GM12878 (cell line): ENCODE data around the gene GPR146. TPM values are rescaled to one million over a fixed set of nuclear protein-coding genes. Genes with fewer than 3 reads are reported as not detected.
A peak's percentile ranks its signal among the peaks of the same experiment; 100 is the strongest.

Experiments used
- EZH2 ChIP-seq: IDR thresholded peaks from 2 replicates; pipeline ENCODE4 v1.6.1; 2012; ENCODE audit warnings: low read depth, mild to moderate bottlenecking, control low read depth, inconsistent platforms, low read length, borderline replicate concordance; ENCODE audit not compliant: control insufficient read depth
- LARP7 ChIP-seq: fragments of 450-650 bp; IDR thresholded peaks from 2 replicates; pipeline ENCODE4 v1.6.1; 2017; ENCODE audit warnings: mild to moderate bottlenecking
- MYB ChIP-seq: fragments of 150-350 bp; IDR thresholded peaks from 2 replicates; pipeline ENCODE4 v1.6.1; 2014; ENCODE audit warnings: mild to moderate bottlenecking, low read depth, low read length, borderline replicate concordance
- MYC ChIP-seq: IDR thresholded peaks from 2 replicates; pipeline ENCODE4 v1.6.1; 2011; ENCODE audit warnings: mild to moderate bottlenecking, low read length, moderate library complexity, inconsistent platforms; ENCODE audit not compliant: insufficient read depth, insufficient replicate concordance, insufficient read length, severe bottlenecking
- NBN ChIP-seq: fragments of 450-650 bp; IDR thresholded peaks from 2 replicates; pipeline ENCODE4 v1.6.1; 2016
- NFIC ChIP-seq: IDR thresholded peaks from 2 replicates; pipeline ENCODE4 v1.6.1; 2012; ENCODE audit warnings: low read depth, mild to moderate bottlenecking, inconsistent platforms, low read length, moderate library complexity
- NFYA ChIP-seq: IDR thresholded peaks from 2 replicates; pipeline ENCODE4 v1.6.1; 2011; ENCODE audit warnings: low read depth, mild to moderate bottlenecking, low read length, improper control_type of control experiment, borderline replicate concordance
- PML ChIP-seq: IDR thresholded peaks from 2 replicates; pipeline ENCODE4 v1.6.1; 2012; ENCODE audit warnings: low read length, inconsistent platforms
- RBBP5 ChIP-seq: fragments of 200-600 bp; sonication (generic); conservative IDR thresholded peaks from 2 replicates; pipeline ENCODE4 v1.6.1; 2016
- RFX5 ChIP-seq: IDR thresholded peaks from 2 replicates; pipeline ENCODE4 v1.6.1; 2011; ENCODE audit warnings: low read depth, low read length, improper control_type of control experiment
- SMAD1 ChIP-seq: fragments of 450-650 bp; IDR thresholded peaks from 2 replicates; pipeline ENCODE4 v1.6.1; 2018; ENCODE audit warnings: mild to moderate bottlenecking, low read depth; ENCODE audit not compliant: partially characterized antibody
- SMARCA5 ChIP-seq: fragments of 450-650 bp; IDR thresholded peaks from 2 replicates; pipeline ENCODE4 v1.6.1; 2017; ENCODE audit warnings: mild to moderate bottlenecking
- TAF1 ChIP-seq: IDR thresholded peaks from 2 replicates; pipeline ENCODE4 v1.6.1; 2011; ENCODE audit warnings: mild to moderate bottlenecking, low read depth, low read length, borderline replicate concordance
- TCF3 ChIP-seq: IDR thresholded peaks from 2 replicates; pipeline ENCODE4 v1.6.1; 2012; ENCODE audit warnings: low read depth, mild to moderate bottlenecking, low read length, borderline replicate concordance; ENCODE audit not compliant: insufficient read depth
- YY1 ChIP-seq: IDR thresholded peaks from 2 replicates; pipeline ENCODE4 v1.6.1; 2011; ENCODE audit warnings: low read depth, mild to moderate bottlenecking, low read length
- ZNF217 ChIP-seq: fragments of 450-650 bp; IDR thresholded peaks from 2 replicates; pipeline ENCODE4 v1.6.1; 2017; ENCODE audit warnings: antibody characterized with exemption, mild to moderate bottlenecking
- ZSCAN29 ChIP-seq: fragments of 450-650 bp; IDR thresholded peaks from 2 replicates; pipeline ENCODE4 v1.6.1; 2017; ENCODE audit warnings: mild to moderate bottlenecking, moderate library complexity
- polyA plus RNA-seq, 11 experiments: library from polyadenylated mRNA; depleted of rRNA in 4 of 11; unstranded in 6 of 11; stranded (reverse) in 5 of 11; fragments of >200 nt; fragmentation: Nextera tagmentation in 4 of 11; fragmentation: Illumina TruSeq in 1 of 11; extraction: Ambion mirVana in 4 of 11; extraction: Trizol in 1 of 11; gene quantifications; 1 replicate in 1 of 11; 2 replicates in 10 of 11; pipeline versions ENCODE4 v1.2.1 to v1.2.3, GENCODE V29; 2011 to 2016; ENCODE audit warnings: inconsistent platforms in 2 of 11, missing spikeins in 2 of 11, low read depth in 1 of 11
- total RNA-seq, 4 experiments: library from RNA; depleted of rRNA in 3 of 4; stranded (reverse); fragments of >200 nt in 3 of 4; fragmentation: Illumina TruSeq in 1 of 4; extraction: Trizol in 1 of 4; gene quantifications; 2 replicates each; pipeline versions ENCODE4 v1.2.1 to v1.2.3, GENCODE V29; 2013 to 2021
- TF ChIP-seq, protein P1 (sequence below): IDR thresholded peaks from 2 replicates; pipeline ENCODE4 v1.6.1; 2011; ENCODE audit warnings: borderline replicate concordance, low read depth, mild to moderate bottlenecking, moderate library complexity, low read length; ENCODE audit not compliant: insufficient read depth, poor library complexity, severe bottlenecking
- TF ChIP-seq, protein P2 (sequence below): fragments of 450-650 bp; formaldehyde crosslinking; IDR thresholded peaks from 2 replicates; pipeline ENCODE4 v1.5.0; 2022; ENCODE audit warnings: mild to moderate bottlenecking, missing genetic modification characterization
- TF ChIP-seq, protein P3 (sequence below): IDR thresholded peaks from 2 replicates; pipeline ENCODE4 v1.6.1; 2012; ENCODE audit warnings: low read depth, low read length, improper control_type of control experiment
- TF ChIP-seq, protein P4 (sequence below): fragments of 450-650 bp; IDR thresholded peaks from 2 replicates; pipeline ENCODE4 v1.6.1; 2018; ENCODE audit warnings: mild to moderate bottlenecking, low read depth, moderate library complexity; ENCODE audit not compliant: partially characterized antibody

Gene GPR146
- total and polyA plus RNA-seq, 10 of the 15 experiments (the other 5 are each of a cell fraction or from before 2014, with no cell fraction given), result 0.19 to 12.0 (median 0.54) TPM; not detected in 2

DNA sequence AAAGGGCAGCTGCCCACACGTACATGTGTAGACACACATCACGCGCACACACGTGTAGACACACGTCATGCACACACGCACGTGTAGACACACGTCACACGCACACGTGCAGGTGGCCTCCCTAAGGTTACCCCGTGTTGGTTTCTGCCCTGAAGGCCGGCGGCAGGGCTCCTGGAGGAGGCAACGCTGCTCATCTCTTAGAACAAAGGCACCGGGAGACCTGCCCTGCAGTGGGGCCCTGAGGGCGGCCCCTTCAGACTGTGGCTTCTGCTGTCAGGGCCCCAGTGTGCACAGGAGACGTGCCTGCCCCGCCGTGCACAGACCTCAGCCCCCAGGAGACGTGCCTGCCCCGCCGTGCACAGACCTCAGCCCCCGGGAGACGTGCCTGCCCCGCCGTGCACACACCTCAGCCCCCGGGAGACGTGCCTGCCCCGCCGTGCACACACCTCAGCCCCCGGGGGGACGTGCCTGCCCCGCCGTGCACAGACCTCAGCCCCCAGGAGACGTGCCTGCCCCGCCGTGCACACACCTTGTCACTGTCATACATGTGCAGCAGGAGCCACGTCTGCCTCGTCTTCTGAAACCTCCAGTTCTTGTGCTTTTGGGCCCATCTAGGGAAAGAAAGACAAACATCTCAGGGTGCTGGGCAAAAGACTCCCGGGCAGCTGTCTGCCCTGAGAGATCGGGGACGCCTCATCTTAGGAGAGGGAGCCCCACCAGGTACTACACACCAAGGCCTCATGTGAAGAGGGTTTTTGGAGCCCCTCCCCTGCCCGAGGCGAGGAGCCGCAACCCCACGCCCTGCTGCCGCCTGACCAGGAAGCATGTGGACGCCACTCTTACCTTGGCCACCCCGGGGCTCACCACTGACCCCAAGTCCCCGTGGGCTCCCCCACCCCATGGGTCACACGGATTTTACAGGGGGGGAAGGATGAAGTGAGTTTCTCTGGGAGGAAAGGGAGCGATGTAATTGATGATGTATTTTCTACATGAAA, 44.1 kb upstream of the GPR146 start (continued):
- TF ChIP-seq, protein P1, sequence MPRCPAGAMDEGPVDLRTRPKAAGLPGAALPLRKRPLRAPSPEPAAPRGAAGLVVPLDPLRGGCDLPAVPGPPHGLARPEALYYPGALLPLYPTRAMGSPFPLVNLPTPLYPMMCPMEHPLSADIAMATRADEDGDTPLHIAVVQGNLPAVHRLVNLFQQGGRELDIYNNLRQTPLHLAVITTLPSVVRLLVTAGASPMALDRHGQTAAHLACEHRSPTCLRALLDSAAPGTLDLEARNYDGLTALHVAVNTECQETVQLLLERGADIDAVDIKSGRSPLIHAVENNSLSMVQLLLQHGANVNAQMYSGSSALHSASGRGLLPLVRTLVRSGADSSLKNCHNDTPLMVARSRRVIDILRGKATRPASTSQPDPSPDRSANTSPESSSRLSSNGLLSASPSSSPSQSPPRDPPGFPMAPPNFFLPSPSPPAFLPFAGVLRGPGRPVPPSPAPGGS, result peak; percentile 5
- TF ChIP-seq SMARCA5 (no peak), NFYA (no peak), EZH2 (no peak), PML (no peak), MYC (no peak), SMAD1 (peak; percentile 34), TAF1 (no peak), TCF3 (peak; percentile 80; the same call in 1 of the 2 replicates), NFIC (no peak), ZNF217 (no peak), ZSCAN29 (no peak), LARP7 (no peak), YY1 (no peak), MYB (no peak), RBBP5 (no peak), NBN (0 out of 2 replicates have a peak, but pooled peaks have one; percentile 25), RFX5 (no peak)
- TF ChIP-seq, protein P2, sequence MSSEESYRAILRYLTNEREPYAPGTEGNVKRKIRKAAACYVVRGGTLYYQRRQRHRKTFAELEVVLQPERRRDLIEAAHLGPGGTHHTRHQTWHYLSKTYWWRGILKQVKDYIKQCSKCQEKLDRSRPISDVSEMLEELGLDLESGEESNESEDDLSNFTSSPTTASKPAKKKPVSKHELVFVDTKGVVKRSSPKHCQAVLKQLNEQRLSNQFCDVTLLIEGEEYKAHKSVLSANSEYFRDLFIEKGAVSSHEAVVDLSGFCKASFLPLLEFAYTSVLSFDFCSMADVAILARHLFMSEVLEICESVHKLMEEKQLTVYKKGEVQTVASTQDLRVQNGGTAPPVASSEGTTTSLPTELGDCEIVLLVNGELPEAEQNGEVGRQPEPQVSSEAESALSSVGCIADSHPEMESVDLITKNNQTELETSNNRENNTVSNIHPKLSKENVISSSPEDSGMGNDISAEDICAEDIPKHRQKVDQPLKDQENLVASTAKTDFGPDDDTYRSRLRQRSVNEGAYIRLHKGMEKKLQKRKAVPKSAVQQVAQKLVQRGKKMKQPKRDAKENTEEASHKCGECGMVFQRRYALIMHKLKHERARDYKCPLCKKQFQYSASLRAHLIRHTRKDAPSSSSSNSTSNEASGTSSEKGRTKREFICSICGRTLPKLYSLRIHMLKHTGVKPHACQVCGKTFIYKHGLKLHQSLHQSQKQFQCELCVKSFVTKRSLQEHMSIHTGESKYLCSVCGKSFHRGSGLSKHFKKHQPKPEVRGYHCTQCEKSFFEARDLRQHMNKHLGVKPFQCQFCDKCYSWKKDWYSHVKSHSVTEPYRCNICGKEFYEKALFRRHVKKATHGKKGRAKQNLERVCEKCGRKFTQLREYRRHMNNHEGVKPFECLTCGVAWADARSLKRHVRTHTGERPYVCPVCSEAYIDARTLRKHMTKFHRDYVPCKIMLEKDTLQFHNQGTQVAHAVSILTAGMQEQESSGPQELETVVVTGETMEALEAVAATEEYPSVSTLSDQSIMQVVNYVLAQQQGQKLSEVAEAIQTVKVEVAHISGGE (CRISPR knock-in tag), result no peak
- TF ChIP-seq, protein P3, sequence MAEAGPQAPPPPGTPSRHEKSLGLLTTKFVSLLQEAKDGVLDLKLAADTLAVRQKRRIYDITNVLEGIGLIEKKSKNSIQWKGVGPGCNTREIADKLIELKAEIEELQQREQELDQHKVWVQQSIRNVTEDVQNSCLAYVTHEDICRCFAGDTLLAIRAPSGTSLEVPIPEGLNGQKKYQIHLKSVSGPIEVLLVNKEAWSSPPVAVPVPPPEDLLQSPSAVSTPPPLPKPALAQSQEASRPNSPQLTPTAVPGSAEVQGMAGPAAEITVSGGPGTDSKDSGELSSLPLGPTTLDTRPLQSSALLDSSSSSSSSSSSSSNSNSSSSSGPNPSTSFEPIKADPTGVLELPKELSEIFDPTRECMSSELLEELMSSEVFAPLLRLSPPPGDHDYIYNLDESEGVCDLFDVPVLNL, result no peak
- TF ChIP-seq, protein P4, sequence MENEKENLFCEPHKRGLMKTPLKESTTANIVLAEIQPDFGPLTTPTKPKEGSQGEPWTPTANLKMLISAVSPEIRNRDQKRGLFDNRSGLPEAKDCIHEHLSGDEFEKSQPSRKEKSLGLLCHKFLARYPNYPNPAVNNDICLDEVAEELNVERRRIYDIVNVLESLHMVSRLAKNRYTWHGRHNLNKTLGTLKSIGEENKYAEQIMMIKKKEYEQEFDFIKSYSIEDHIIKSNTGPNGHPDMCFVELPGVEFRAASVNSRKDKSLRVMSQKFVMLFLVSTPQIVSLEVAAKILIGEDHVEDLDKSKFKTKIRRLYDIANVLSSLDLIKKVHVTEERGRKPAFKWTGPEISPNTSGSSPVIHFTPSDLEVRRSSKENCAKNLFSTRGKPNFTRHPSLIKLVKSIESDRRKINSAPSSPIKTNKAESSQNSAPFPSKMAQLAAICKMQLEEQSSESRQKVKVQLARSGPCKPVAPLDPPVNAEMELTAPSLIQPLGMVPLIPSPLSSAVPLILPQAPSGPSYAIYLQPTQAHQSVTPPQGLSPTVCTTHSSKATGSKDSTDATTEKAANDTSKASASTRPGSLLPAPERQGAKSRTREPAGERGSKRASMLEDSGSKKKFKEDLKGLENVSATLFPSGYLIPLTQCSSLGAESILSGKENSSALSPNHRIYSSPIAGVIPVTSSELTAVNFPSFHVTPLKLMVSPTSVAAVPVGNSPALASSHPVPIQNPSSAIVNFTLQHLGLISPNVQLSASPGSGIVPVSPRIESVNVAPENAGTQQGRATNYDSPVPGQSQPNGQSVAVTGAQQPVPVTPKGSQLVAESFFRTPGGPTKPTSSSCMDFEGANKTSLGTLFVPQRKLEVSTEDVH, result no peak
